HEK293 (cell line): ENCODE results near the gene JAZF1.

Source experiments
- CTCF ChIA-PET: fragments of 350-600 bp; formaldehyde crosslinking; extraction: SDS; loops from one replicate; lab custom pipeline; 2021; ENCODE audit warnings: antibody characterized with exemption; lab: Yijun Ruan, JAX
- POLR2A ChIA-PET: fragments of 300-600 bp; formaldehyde crosslinking; extraction: SDS; loops from one replicate; lab custom pipeline; 2020; ENCODE audit warnings: antibody characterized with exemption, inconsistent platforms; lab: Yijun Ruan, JAX
- H3K27ac ChIP-seq: fragments of 200-500 bp; sonication (Bioruptor generic); 2 replicates; pipeline ENCODE4 v1.5.1; 2014; ENCODE audit warnings: low read depth, low read length, control low read depth, inconsistent platforms; ENCODE audit errors: extremely low read depth
- H3K36me3 ChIP-seq, 2 experiments: fragments of 200-500 bp in 1 of 2; sonication (Bioruptor generic) in 1 of 2; 1 replicate in 1 of 2; 2 replicates in 1 of 2; pipeline ENCODE4 v1.5.1; 2014 to 2017; ENCODE audit warnings: inconsistent platforms in 2 of 2, low read length in 2 of 2; ENCODE audit not compliant: control insufficient read depth in 2 of 2, insufficient read depth in 1 of 2
- H3K4me1 ChIP-seq: fragments of 200-500 bp; sonication (Bioruptor generic); 2 replicates; pipeline ENCODE4 v1.5.1; 2014; ENCODE audit warnings: mild to moderate bottlenecking, low read length, inconsistent platforms; ENCODE audit not compliant: control insufficient read depth, insufficient read depth
- H3K4me3 ChIP-seq: 2 replicates; pipeline ENCODE4 v1.5.1; 2011; ENCODE audit warnings: low read depth, mild to moderate bottlenecking, control low read depth, low read length, moderate library complexity
- H3K9me3 ChIP-seq: fragments of 200-500 bp; sonication (Bioruptor generic); 2 replicates; pipeline ENCODE4 v1.5.1; 2014; ENCODE audit warnings: low read depth, low read length, inconsistent platforms; ENCODE audit not compliant: control insufficient read depth, insufficient read depth
- BCL11B ChIP-seq: fragments of 450-650 bp; formaldehyde crosslinking; IDR thresholded peaks from 2 replicates; pipeline ENCODE4 v1.5.1; 2016; ENCODE audit warnings: low read depth, missing biosample characterization, missing genetic modification characterization
- GLI4 ChIP-seq: fragments of 450-650 bp; formaldehyde crosslinking; IDR thresholded peaks from 2 replicates; pipeline ENCODE4 v1.5.1; 2016; ENCODE audit warnings: missing biosample characterization, missing genetic modification characterization
- GLIS1 ChIP-seq: fragments of 450-650 bp; formaldehyde crosslinking; IDR thresholded peaks from 2 replicates; pipeline ENCODE4 v1.5.1; 2016; ENCODE audit warnings: missing biosample characterization, missing genetic modification characterization
- KLF7 ChIP-seq: fragments of 450-650 bp; formaldehyde crosslinking; IDR thresholded peaks from 2 replicates; pipeline ENCODE4 v1.5.1; 2016; ENCODE audit warnings: missing biosample characterization, missing genetic modification characterization, borderline replicate concordance
- OSR2 ChIP-seq: fragments of 450-650 bp; formaldehyde crosslinking; IDR thresholded peaks from 2 replicates; pipeline ENCODE4 v1.5.1; 2016; ENCODE audit warnings: missing biosample characterization, missing genetic modification characterization
- SALL2 ChIP-seq: fragments of 450-650 bp; formaldehyde crosslinking; IDR thresholded peaks from 2 replicates; pipeline ENCODE4 v1.5.0; 2017; ENCODE audit warnings: missing biosample characterization, mild to moderate bottlenecking, missing genetic modification characterization, borderline replicate concordance
- ZFP3 ChIP-seq: fragments of 450-650 bp; formaldehyde crosslinking; IDR thresholded peaks from 2 replicates; pipeline ENCODE4 v1.5.1; 2016; ENCODE audit warnings: low read depth, missing biosample characterization, missing genetic modification characterization
- ZNF223 ChIP-seq: fragments of 450-650 bp; formaldehyde crosslinking; IDR thresholded peaks from 2 replicates; pipeline ENCODE4 v1.5.1; 2016; ENCODE audit warnings: missing biosample characterization, missing genetic modification characterization
- ZNF239 ChIP-seq: fragments of 450-650 bp; formaldehyde crosslinking; IDR thresholded peaks from 2 replicates; pipeline ENCODE4 v1.5.1; 2016; ENCODE audit warnings: missing biosample characterization, missing genetic modification characterization
- ZNF366 ChIP-seq: fragments of 450-650 bp; formaldehyde crosslinking; conservative IDR thresholded peaks from 2 replicates; pipeline ENCODE4 v1.5.1; 2016; ENCODE audit warnings: missing biosample characterization, missing genetic modification characterization
- ZNF501 ChIP-seq: fragments of 450-650 bp; formaldehyde crosslinking; IDR thresholded peaks from 2 replicates; pipeline ENCODE4 v1.5.1; 2016; ENCODE audit warnings: missing biosample characterization, missing genetic modification characterization
- ZNF629 ChIP-seq: fragments of 450-650 bp; formaldehyde crosslinking; IDR thresholded peaks from 2 replicates; pipeline ENCODE4 v1.5.1; 2017; ENCODE audit warnings: missing biosample characterization, missing genetic modification characterization
- ZNF776 ChIP-seq: fragments of 450-650 bp; formaldehyde crosslinking; IDR thresholded peaks from 2 replicates; pipeline ENCODE4 v1.5.0; 2017; ENCODE audit warnings: missing biosample characterization, missing genetic modification characterization, borderline replicate concordance
- ZNF830 ChIP-seq: fragments of 450-650 bp; IDR thresholded peaks from 2 replicates; pipeline ENCODE4 v1.5.0; 2018; ENCODE audit warnings: missing biosample characterization, missing genetic modification characterization, low read depth, mild to moderate bottlenecking, moderate library complexity
- ZNF843 ChIP-seq: fragments of 450-650 bp; formaldehyde crosslinking; IDR thresholded peaks from 2 replicates; pipeline ENCODE4 v1.5.1; 2016; ENCODE audit warnings: missing biosample characterization, missing genetic modification characterization
- ZXDB ChIP-seq: fragments of 450-650 bp; formaldehyde crosslinking; IDR thresholded peaks from 2 replicates; pipeline ENCODE4 v1.5.1; 2016; ENCODE audit warnings: missing biosample characterization, missing genetic modification characterization
- TF ChIP-seq, protein P1 (sequence below): fragments of 450-650 bp; formaldehyde crosslinking; IDR thresholded peaks from 2 replicates; pipeline ENCODE4; 2016; ENCODE audit warnings: missing biosample characterization, missing genetic modification characterization
- TF ChIP-seq, protein P2 (sequence below): fragments of 450-650 bp; formaldehyde crosslinking; IDR thresholded peaks from 2 replicates; pipeline ENCODE4 v1.5.1; 2016; ENCODE audit warnings: missing biosample characterization, missing genetic modification characterization
- TF ChIP-seq, protein P3 (sequence below): fragments of 450-650 bp; formaldehyde crosslinking; IDR thresholded peaks from 2 replicates; pipeline ENCODE4 v1.5.1; 2017; ENCODE audit warnings: missing biosample characterization, missing genetic modification characterization
- TF ChIP-seq, protein P4 (sequence below): fragments of 450-650 bp; formaldehyde crosslinking; IDR thresholded peaks from 2 replicates; pipeline ENCODE4 v1.5.1; 2016; ENCODE audit warnings: missing biosample characterization, missing genetic modification characterization
- TF ChIP-seq, protein P5 (sequence below): fragments of 450-650 bp; formaldehyde crosslinking; IDR thresholded peaks from 2 replicates; pipeline ENCODE4 v1.5.1; 2016; ENCODE audit warnings: missing biosample characterization, missing genetic modification characterization
- TF ChIP-seq, protein P6 (sequence below): fragments of 450-650 bp; formaldehyde crosslinking; IDR thresholded peaks from 2 replicates; pipeline ENCODE4 v1.5.1; 2016; ENCODE audit warnings: missing biosample characterization, missing genetic modification characterization

JAZF1 gene

DNA sequence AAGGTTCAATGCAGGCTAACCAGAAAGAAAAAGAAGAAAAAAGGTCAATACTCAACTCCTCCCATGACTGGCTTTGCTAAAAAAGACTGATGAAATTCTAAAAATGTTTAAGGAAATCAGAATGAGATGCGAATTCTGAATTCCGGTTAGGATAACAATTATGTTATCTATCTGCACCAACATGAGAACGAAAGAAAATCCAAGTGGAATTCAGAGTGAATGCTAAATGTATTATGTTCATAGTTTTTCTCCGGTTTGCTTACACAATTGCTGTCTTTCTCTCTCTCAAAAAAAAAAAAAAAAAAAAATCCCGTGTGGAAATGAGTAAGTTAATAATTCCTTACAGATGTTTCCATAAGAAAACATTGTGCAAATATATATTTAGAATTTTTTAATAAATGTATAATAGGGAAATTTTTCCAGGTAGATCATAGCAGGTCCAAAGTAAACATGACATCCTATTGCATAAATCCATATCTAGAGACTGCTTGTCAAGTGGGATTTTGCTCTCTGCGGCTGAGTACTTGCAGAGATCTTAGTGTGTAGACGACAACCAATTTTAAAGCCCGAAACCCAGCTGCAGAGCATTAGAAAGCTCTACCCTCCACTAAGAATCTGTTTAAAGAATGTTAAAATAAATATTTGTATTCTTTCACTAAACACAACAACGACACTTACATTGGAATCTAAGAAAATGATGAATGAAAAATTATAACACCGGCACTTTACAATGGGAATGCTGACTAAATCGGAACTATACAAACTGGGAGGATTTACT lies 104.0 kb downstream of the JAZF1 start (continued):
- TF ChIP-seq ZFP3 = no peak

DNA sequence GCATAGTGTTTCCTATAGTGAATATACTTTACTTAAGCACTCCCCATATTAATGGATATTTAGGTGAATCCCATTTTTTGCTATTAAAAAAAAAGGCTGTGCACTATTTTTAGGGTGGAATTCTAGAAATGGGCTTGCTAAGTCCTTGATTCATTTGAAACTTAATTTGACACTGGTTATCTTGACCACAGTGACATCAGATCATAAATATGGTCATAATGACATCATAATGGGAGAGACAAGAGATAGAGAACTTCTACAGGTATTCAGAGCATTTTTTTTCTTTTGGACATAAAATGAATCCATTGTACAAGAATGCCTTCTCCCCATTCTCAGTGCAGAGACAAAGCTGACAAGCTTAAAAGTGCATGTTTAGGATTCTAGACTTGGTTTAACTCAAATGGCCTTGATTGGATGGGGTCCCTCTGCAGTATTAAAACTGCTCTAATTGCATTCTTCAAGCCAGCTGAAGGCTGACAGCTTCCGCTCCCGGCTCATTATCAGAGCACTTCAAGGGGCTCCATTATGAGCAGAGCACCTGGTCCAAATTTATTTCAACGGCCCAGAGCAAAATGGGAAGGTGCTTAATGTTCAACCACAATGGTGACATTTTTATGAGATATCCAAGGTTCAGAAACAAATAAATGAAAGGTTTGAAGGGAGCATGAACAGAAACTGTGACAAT lies 104.8 kb downstream of the JAZF1 start:
- Histone ChIP-seq H3K27ac (no peak overlapping the region), H3K4me1 (peaks cover 4% of the 10 kb centered on the region; the same call in 1 of the 2 replicates), H3K9me3 (no peaks in the 10 kb centered on the region), H3K4me3 (no peak overlapping the region), H3K36me3 (no peaks in the 10 kb centered on the region)
- CTCF ChIA-PET = interaction anchor here (0.7 to 2.6 kb wide), 4 partner anchors 9 to 280 kb away, joined by 3 to 27 read pairs (median 5); no protein-coding TSS in a partner anchor
- POLR2A ChIA-PET = no interaction called here
- TF ChIP-seq SALL2 (tag by site-specific recombination) (no peak), ZNF830 (no peak), GLIS1 (tag by site-specific recombination) (no peak), ZNF239 (tag by site-specific recombination) (no peak), ZXDB (no peak), ZFP3 (no peak), GLI4 (tag by site-specific recombination) (no peak), KLF7 (tag by site-specific recombination) (no peak), OSR2 (peak; percentile 72), ZNF629 (tag by site-specific recombination) (peak; percentile 82), ZNF501 (tag by site-specific recombination) (no peak), ZNF366 (tag by site-specific recombination) (peak; percentile 45; the same call in 1 of the 2 replicates), BCL11B (tag by site-specific recombination) (no peak), ZNF223 (no peak), ZNF776 (tag by site-specific recombination) (no peak), ZNF843 (tag by site-specific recombination) (no peak)
- TF ChIP-seq, protein P1, sequence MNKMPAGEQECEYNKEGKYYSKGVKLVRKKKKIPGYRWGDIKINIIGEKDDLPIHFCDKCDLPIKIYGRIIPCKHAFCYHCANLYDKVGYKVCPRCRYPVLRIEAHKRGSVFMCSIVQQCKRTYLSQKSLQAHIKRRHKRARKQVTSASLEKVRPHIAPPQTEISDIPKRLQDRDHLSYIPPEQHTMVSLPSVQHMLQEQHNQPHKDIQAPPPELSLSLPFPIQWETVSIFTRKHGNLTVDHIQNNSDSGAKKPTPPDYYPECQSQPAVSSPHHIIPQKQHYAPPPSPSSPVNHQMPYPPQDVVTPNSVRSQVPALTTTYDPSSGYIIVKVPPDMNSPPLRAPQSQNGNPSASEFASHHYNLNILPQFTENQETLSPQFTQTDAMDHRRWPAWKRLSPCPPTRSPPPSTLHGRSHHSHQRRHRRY (tag by site-specific recombination) = no peak
- TF ChIP-seq, protein P2, sequence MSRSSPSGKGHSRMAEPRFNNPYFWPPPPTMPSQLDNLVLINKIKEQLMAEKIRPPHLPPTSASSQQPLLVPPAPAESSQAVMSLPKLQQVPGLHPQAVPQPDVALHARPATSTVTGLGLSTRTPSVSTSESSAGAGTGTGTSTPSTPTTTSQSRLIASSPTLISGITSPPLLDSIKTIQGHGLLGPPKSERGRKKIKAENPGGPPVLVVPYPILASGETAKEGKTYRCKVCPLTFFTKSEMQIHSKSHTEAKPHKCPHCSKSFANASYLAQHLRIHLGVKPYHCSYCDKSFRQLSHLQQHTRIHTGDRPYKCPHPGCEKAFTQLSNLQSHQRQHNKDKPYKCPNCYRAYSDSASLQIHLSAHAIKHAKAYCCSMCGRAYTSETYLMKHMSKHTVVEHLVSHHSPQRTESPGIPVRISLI (tag by site-specific recombination) = 0 out of 2 replicates have a peak, but pooled peaks have one; percentile 31
- TF ChIP-seq, protein P3, sequence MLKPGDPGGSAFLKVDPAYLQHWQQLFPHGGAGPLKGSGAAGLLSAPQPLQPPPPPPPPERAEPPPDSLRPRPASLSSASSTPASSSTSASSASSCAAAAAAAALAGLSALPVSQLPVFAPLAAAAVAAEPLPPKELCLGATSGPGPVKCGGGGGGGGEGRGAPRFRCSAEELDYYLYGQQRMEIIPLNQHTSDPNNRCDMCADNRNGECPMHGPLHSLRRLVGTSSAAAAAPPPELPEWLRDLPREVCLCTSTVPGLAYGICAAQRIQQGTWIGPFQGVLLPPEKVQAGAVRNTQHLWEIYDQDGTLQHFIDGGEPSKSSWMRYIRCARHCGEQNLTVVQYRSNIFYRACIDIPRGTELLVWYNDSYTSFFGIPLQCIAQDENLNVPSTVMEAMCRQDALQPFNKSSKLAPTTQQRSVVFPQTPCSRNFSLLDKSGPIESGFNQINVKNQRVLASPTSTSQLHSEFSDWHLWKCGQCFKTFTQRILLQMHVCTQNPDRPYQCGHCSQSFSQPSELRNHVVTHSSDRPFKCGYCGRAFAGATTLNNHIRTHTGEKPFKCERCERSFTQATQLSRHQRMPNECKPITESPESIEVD = no peak
- TF ChIP-seq, protein P4, sequence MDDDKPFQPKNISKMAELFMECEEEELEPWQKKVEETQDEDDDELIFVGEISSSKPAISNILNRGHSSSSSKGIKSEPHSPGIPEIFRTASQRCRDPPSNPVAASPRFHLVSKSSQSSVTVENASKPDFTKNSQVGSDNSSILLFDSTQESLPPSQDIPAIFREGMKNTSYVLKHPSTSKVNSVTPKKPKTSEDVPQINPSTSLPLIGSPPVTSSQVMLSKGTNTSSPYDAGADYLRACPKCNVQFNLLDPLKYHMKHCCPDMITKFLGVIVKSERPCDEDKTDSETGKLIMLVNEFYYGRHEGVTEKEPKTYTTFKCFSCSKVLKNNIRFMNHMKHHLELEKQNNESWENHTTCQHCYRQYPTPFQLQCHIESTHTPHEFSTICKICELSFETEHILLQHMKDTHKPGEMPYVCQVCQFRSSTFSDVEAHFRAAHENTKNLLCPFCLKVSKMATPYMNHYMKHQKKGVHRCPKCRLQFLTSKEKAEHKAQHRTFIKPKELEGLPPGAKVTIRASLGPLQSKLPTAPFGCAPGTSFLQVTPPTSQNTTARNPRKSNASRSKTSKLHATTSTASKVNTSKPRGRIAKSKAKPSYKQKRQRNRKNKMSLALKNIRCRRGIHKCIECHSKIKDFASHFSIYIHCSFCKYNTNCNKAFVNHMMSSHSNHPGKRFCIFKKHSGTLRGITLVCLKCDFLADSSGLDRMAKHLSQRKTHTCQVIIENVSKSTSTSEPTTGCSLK (tag by site-specific recombination) = no peak
- TF ChIP-seq, protein P5, sequence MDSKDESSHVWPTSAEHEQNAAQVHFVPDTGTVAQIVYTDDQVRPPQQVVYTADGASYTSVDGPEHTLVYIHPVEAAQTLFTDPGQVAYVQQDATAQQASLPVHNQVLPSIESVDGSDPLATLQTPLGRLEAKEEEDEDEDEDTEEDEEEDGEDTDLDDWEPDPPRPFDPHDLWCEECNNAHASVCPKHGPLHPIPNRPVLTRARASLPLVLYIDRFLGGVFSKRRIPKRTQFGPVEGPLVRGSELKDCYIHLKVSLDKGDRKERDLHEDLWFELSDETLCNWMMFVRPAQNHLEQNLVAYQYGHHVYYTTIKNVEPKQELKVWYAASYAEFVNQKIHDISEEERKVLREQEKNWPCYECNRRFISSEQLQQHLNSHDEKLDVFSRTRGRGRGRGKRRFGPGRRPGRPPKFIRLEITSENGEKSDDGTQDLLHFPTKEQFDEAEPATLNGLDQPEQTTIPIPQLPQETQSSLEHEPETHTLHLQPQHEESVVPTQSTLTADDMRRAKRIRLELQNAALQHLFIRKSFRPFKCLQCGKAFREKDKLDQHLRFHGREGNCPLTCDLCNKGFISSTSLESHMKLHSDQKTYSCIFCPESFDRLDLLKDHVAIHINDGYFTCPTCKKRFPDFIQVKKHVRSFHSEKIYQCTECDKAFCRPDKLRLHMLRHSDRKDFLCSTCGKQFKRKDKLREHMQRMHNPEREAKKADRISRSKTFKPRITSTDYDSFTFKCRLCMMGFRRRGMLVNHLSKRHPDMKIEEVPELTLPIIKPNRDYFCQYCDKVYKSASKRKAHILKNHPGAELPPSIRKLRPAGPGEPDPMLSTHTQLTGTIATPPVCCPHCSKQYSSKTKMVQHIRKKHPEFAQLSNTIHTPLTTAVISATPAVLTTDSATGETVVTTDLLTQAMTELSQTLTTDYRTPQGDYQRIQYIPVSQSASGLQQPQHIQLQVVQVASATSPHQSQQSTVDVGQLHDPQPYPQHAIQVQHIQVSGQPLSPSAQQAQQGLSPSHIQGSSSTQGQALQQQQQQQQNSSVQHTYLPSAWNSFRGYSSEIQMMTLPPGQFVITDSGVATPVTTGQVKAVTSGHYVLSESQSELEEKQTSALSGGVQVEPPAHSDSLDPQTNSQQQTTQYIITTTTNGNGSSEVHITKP (tag by site-specific recombination) = no peak
- TF ChIP-seq, protein P6, sequence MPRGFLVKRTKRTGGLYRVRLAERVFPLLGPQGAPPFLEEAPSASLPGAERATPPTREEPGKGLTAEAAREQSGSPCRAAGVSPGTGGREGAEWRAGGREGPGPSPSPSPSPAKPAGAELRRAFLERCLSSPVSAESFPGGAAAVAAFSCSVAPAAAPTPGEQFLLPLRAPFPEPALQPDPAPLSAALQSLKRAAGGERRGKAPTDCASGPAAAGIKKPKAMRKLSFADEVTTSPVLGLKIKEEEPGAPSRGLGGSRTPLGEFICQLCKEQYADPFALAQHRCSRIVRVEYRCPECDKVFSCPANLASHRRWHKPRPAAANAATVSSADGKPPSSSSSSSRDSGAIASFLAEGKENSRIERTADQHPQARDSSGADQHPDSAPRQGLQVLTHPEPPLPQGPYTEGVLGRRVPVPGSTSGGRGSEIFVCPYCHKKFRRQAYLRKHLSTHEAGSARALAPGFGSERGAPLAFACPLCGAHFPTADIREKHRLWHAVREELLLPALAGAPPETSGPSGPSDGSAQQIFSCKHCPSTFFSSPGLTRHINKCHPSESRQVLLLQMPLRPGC (tag by site-specific recombination) = no peak
